Hematopoietic multipotent progenitor cell treated with erythropoietin and hydrocortisone succinate and interleukin-3 and kit ligand, for 4 days (in vitro differentiated cells): ENCODE data around the gene CCDC146.
"Not testable (repeated sequence)": the region's sequence is repeated elsewhere in the genome, so short reads cannot be mapped to it uniquely, and the experiment has no call there.

ENCODE experiments used
- DNase-seq: peaks from one replicate; pipeline ENCODE4 v3.0.0-alpha.2; 2015

CCDC146 gene, protein sequence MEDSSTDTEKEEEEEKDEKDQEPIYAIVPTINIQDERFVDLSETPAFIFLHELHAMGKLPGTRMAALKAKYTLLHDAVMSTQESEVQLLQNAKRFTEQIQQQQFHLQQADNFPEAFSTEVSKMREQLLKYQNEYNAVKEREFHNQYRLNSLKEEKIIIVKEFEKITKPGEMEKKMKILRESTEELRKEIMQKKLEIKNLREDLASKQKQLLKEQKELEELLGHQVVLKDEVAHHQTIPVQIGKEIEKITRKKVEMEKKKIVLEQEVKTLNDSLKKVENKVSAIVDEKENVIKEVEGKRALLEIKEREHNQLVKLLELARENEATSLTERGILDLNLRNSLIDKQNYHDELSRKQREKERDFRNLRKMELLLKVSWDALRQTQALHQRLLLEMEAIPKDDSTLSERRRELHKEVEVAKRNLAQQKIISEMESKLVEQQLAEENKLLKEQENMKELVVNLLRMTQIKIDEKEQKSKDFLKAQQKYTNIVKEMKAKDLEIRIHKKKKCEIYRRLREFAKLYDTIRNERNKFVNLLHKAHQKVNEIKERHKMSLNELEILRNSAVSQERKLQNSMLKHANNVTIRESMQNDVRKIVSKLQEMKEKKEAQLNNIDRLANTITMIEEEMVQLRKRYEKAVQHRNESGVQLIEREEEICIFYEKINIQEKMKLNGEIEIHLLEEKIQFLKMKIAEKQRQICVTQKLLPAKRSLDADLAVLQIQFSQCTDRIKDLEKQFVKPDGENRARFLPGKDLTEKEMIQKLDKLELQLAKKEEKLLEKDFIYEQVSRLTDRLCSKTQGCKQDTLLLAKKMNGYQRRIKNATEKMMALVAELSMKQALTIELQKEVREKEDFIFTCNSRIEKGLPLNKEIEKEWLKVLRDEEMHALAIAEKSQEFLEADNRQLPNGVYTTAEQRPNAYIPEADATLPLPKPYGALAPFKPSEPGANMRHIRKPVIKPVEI

DNA sequence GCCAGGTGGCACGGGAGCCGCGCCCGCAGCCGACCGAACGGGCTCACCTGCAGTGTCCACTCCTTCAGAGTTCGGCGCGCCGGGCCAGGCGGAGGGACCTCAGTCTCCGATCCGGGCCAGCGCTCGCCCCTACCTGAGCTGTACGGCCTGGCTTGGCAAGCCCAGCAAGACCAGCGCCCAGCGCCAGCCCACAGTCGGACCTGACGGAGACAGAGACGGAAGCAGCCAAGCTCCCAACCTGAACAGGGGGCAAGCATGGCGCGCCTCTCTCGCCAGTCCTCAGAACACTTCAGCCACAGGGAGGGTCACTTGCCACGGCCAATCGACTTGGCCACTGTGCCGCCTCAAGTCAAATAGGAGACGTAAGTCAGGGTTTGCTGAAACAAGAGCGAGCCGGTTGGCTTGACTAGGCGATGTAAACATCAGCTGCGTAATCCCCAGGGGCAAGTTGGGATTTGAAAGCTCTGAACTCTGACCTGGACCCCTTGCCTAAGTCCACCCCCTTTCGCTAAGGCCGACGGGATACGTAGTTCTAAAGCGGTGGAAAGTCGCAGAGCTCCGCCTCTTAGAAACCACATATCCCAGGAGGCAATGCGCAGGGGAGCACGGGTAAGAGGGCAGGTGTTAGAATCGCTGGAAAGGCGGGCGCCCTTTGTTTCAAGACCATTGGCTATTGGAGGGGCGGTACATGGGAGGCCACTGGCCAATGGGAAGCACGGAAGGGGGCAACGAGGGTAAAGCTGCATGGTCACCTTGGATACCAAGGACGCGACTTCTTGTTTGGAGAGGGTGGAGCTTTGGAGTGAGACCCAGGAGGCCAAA, at the start of gene CCDC146:
Gene CCDC146 (plus strand): TSS at position 756 of the 822 bp plus-strand sequence. CDS start 45,054 bp downstream, outside the sequence.
- DNase-seq, result peak; percentile 100

DNA sequence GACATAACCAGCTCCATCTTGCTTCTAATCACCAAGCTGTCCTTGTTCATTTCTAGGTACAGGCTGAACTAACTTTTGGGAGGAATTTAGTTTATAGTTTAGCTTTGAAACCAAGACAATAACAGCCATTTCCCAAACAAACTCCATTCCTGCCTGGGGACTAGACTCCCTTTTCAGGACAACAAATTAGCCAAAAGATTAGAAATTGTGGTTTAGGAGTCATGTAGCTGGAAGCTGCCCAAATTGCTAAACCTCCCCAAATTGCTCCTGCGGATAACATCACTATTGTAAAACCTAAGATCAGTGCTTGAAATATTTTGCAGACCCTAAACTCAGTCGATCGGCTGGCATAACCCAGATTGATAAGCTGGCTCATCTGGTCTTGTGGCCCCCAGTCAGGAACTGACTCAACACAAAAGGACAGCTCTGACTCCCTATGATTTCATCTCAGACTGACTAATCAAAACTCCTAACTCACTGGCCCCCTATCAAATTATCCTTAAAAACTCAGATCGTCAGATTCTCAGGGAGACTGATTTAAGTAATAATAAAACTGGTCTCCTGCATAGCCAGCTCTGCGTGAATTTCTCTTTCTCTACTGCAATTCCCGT, 47.5 kb upstream of the CCDC146 start:
- not testable (repeated sequence) for DNase-seq

DNA sequence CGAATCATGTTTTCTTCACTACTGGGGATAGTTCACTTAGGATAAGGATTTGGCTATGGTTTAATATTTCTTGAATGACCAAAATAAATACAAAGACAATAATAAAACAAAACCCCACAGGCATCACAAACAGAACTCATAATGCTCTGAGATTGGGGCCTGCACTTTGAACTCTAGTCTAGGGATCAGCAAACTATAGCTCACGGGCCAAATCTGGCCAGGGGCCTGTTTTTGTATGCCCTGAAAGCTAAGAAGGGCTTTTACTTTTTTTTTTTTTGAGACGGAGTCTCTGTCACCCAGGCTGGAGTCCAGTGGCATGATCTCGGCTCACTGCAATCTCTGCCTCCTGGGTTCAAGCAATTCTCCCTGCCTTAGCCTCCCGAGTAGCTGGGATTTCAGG, 45.4 kb upstream of the CCDC146 start:
- DNase-seq, result not testable (repeated sequence)

DNA sequence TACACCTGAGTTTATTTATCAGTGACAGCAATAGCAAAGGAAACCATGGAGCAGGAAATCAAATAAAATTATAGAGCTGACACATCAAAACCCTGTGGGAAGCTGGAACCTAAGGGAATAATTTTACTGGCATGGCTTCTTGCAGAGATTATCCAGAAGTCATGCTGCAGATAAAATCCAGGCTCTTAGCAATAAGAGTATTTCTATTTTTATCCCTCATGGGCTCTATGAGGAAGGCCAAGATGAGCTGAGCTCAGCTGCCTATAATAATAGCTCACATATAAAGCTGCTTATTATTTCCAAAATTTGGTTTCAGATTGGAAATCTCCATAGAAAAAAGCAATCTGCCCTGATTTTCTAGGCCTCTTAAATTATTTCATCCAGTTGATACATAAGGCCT, 43.3 kb upstream of the CCDC146 start:
- not testable (repeated sequence) for DNase-seq

DNA sequence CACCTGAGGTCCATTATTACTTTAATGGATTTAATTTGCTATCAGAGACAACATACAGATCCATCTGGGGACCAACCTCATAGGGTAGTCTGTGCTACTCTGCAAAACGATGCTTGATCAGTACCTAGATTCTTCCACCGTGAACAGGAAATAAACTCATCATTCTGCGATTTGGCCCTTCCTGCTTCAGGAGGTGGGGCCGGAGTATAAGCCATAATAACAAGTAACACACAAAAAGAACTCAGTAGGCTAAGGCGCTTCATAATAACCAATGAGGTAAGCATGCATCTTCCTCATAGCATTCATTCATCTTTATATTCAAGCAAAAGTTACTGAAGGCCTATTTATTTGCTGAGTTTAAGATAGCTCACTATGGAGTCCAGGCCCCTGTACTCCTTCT, 42.8 kb upstream of the CCDC146 start:
- not testable (repeated sequence) for DNase-seq

DNA sequence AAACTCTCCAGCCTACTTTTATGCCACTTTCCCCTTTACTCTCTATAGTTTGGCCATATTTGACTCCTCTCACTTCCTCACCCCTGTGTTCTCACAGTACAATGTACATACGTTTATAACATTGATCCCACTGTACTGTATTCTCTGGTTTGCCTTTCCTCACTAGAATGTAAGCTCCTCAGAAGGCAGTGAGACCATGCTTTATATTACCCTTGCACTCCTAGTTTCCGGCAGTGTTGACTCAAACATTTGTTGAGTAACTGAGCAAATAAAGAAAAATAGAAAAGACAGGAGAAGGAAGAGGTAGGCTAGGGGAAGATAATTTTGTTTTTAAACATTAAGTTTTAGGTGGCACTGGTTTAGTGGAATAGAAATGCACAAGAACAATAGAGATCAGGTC, 42.2 kb upstream of the CCDC146 start:
- not testable (repeated sequence) for DNase-seq

DNA sequence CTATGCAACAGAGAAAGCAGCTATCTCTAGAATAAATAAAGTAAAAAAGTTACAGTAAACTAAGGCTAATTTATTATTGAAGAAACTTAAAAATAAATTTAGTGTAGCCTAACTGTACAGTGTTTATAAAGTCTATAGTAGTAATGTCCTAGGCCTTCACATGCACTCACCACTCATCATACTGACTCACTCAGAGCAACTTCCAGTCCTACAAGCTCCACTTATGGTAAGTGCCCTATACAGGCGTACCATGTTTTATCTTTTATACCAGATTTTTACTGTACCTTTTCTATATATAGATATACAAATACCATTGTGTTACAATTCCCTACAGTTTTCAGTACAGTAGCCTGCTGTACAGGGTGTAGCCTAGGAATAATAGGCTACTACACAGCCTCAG, 40.2 kb upstream of the CCDC146 start:
- DNase-seq, result not testable (repeated sequence)

DNA sequence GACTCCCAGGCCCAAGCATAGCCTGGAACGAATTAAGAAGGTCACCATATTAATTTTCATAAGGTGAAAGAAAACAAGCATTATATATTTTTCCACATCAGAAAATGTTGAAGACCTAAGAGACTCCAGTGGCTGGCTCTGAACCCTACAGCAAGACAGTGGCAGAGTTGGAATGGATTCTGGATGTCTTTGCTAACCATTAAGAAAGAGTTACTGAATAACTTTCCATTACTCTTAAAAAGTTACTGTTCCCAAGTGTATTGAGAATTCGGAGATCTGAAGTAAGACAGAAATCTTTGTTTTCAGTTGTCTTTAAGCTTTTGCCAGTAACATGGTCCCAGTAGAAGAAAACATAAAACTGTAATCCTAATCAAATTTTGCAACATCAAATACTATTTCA, 30.1 kb upstream of the CCDC146 start:
- not testable (repeated sequence) for DNase-seq

DNA sequence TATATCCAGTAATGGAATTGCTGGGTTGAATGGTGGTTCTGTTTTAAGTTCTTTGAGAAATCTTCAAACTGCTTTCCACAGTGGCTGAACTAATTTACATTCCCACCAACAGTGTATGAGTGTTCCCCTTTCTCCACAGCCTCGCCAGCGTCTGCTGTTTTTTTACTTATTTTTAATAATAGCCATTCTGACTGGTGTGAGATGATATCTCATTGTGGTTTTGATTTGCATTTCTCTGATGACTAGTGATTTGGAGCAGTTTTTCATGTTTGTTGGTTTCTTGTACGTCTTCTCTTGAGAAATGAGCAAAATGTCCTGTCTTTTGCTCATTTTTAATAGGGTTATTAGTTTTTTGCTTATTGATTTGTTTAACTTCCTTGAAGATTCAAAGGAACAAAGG, 21.9 kb upstream of the CCDC146 start:
- DNase-seq, result not testable (repeated sequence)

DNA sequence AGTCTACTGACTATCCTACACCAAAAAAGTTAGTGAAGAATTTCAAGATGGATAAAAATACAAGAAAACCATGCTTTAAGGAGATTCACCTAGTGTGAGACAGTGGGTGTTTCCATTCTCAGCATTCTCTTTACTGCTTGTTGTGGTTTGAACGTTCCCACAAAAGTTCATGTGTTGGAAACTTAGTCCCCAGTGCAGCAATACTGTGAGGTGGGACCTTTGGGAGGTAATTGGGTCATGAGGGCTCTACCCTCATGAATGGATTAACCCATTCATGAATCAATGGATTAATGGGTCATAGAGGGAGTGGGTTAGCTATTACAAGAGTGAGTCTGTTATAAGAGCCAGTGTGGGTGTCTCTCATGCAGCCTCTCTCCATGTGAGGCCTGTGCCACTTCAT, 21.2 kb upstream of the CCDC146 start:
- DNase-seq, result not testable (repeated sequence)

DNA sequence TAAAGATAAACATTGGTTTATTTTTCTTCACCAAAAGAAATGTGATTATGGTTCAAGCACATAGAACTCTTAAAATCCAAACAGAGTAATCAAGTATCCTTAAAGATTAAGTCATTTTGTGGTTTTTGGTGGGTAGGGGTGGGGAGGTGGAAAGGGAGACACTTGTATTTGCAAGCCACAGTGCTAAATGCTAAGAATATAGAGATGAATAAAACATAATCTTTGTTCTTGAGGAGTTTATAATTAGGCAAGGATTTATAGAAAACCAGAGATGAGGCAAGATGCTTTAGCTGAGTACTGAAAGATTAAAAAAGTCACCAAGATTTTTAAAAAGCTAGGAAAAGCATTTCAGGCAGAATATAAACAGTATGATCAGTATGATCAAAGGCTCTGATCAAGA, 19.7 kb upstream of the CCDC146 start:
- not testable (repeated sequence) for DNase-seq

DNA sequence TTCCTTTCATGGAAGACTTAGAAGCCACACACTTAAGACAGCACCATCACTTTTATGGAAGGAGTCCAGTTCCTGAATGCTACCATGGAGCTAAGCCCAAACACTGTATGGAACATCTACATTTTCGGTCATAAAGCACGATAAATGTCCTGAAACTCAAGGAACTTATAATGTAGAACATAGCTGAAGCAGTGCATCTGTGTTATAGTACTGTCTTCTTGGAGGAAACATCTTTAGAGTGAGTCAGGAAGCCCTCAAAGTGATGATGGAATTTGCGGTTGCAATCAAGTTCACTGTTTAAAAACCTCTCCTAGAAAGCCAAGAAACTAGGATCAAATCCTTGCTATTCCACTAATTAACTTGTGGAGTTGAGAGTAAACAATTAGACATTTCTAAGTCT, 16.5 kb upstream of the CCDC146 start:
- not testable (repeated sequence) for DNase-seq

DNA sequence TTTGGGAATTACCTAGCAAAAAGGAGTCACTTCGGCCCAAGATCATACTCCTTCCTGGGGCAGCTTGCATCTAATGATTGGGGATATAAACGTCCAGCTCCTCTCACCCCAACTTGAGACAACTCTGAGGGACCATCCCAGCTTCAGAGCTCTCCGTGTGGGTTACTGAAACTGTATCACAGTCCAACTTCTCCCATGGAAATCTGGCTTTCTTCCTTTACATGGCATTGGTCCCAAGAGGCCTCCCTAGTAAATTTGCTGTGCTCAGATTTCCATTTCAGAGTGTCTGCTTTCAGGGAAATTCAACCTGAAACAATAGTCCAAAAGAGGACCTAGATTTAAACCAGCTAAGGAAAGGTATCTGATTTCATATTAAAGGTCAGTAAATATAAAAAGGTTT, 14.8 kb upstream of the CCDC146 start:
- DNase-seq, result not testable (repeated sequence)

DNA sequence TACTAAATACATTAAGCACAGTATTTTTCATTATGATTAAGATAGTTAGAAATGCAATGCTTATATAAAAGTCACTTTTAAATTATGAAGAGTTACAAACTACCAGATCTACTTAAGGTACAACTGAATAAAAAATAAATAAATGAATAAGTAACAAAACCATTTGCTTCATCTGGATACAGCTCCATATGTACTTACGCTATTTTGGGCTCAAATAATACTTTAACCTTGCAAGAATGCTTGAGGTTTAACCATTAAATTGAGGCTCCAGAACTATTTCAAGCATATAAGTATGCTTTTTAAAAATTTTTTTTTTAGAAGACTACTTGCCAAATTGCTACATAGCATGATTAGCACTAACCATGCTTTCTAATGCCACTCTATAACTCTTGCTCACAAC, 14.1 kb upstream of the CCDC146 start:
- not testable (repeated sequence) for DNase-seq

DNA sequence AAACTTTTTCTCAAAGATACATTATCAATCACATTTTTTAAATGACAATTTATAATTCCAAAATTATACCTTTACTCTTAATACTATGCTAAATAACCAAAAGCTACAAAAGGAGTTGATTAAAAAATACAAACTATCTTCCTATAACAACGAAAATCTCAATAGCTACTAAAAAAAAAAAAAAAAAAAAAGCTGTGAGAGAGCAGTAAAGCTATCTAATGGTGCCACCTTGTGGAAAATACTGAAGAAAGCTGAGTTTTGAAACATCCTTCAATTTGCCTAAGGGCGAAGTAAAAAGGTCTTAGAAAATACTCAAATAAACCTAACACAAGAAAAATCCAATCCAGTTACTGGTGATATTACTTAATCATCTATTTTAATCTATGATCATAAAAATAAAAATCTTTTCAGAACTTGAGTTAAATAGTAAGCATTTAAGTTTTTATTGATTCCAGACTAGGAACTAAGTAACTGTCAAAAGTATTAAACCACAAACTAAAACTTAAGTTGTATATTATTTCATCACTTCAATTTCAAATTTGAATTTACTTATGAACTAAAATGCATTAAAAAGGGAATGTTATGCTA, 9.6 kb upstream of the CCDC146 start:
- peak; percentile 55 for DNase-seq

DNA sequence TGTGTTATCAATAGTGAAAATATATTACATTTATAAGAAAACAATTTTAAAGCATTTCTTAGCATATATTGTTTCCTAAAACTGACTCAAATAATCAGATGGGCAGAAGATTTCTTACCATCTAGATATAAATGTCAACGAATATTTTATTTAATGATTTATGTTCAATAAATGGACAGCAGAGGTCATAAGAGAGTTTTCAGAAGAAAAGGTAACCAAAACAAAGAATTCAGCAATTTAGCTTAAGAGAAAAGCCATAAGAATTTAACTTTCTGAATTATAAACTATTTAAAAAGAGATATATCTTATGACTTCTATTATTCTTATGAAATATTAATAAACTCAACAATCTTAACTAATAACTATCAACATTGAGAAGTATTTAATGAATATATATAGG, 3.1 kb downstream of the CCDC146 start:
- DNase-seq, result peak; percentile 46

DNA sequence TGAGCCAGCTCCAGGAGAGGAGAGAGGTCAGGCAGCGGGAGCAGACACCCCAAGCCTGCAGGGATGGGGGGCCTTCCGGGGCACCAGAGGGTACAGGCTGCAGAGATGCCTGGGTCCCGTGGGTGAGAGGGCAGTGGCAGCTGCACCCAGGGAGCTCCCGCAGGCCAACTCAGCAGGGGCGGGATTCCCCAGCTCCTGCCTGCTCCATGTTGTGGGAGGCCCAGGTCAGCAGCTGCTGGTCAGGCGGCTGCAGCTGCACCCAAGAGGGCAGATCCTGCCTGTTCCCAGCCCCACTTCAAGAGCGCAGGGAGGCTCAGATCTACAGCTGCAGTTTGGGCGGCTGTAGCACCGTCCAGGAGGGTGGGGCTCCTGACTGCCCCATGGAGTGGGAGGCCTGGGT, 4.6 kb downstream of the CCDC146 start:
- DNase-seq, result not testable (repeated sequence)

DNA sequence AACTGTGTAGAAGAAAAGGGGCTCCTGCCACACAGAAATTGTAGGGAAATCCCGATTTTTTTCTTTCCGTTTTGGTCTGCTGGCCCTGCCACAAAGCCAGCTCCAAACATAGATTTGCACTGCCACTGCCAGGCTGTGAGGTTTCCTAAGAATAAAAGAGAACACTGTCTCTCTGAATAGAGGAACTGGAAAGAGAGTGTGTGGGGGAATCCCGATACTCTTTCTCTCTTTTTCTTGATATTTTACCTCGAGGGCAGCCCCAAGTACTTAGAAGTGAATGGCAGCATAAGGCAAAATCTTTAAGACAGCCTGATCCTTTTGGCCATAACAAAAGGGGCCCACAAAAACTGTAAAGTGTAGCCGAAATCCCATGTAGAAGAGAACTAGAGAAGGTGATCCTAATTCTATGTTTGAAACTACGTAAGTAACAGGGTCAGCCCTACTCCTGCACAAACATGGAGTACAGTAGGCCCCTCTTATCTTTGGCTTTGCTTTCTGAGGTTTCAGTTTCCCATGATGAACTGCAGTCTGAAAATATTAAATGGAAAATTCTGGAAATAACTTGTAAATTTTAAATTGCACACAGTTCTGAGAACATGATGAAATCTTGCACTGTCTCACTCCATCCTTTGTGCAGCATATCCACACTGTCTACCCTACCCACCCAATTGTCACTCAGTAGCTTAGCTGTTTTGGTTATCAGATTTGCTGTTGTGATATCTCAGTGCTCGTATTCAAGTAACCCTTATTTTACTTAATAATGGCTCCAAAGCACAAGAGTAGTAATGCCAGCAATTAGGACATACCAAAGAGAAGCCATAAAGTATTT, 6.4 kb downstream of the CCDC146 start:
- DNase-seq, result peak; percentile 34

DNA sequence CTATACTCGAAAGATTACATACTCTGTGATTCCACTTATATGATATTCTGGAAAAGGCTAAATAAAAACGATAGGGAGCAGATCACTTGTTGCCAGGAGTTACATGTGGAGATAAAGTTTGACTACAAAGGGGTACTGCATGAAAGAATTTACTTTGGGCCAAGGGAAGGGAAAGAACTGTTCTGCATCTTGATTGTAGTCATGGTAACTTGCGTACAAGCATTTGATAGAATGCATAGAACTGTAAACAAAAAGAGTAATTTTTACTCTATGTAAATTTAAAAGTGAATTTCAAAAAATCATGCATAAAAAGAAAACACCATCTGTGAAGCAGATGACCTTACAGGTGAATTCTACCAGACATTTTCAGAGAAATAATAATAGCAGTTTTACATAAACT, 9.4 kb downstream of the CCDC146 start:
- not testable (repeated sequence) for DNase-seq

DNA sequence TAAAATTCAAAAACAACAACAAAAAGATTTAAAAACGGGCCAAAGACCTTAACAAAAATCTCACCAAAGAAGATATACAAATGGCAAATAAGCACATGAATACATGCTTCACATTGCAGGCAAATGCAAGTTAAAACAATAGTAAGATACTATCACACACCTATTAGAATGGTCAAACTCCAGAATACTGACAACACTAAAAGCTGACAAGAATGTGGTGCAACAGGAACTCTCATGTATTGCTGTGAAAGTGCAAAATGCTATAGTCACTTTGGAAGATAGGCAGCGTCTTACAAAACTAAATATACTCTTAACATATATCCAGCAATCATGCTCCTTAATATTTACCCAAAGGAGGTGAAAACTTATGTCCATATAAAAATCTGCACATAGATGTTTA, 16.3 kb downstream of the CCDC146 start:
- DNase-seq, result not testable (repeated sequence)

DNA sequence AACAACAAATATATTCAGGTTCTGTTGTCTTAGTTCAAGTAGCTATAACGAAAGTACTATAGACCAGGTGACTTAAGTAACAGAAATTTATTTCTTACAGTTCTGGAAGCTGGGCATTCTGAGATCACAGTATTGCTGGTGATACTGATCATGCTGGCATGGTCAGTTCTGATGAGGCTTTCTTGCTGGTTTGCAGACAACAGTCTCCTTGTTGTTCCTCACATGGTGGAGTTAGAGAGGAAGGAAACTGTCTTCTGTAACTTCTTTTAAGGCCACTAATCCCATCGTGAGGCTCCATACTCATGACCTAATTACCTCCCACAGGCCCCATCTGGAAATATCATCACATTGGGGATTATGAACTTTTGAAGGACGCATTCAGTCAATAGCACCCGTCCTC, 17.9 kb downstream of the CCDC146 start:
- not testable (repeated sequence) for DNase-seq
